ENCODE results near the gene MACROD2.

GRCh38 chr20:15022921-15023320 lies 1027.6 kb downstream of the MACROD2 start:
- no peak for TF ChIP-seq CTCF (IDR thresholded peaks at IDR 0.05)
- TF ChIP-seq POLR2A (IDR thresholded peaks at IDR 0.05): no peak

Data from tibial nerve (tissue), 3 donors.